HG03139 (cell line): ENCODE results near the gene THEMIS2.
"Not testable (repeated sequence)": the region's sequence is repeated elsewhere in the genome, so short reads cannot be mapped to it uniquely, and the experiment has no call there.

Experiments used
- ATAC-seq: cut with Tn5 transposase; IDR thresholded peaks from one replicate; pipeline ENCODE4 v1.9.1; 2021; ENCODE audit not compliant: unreplicated experiment

Gene THEMIS2

DNA sequence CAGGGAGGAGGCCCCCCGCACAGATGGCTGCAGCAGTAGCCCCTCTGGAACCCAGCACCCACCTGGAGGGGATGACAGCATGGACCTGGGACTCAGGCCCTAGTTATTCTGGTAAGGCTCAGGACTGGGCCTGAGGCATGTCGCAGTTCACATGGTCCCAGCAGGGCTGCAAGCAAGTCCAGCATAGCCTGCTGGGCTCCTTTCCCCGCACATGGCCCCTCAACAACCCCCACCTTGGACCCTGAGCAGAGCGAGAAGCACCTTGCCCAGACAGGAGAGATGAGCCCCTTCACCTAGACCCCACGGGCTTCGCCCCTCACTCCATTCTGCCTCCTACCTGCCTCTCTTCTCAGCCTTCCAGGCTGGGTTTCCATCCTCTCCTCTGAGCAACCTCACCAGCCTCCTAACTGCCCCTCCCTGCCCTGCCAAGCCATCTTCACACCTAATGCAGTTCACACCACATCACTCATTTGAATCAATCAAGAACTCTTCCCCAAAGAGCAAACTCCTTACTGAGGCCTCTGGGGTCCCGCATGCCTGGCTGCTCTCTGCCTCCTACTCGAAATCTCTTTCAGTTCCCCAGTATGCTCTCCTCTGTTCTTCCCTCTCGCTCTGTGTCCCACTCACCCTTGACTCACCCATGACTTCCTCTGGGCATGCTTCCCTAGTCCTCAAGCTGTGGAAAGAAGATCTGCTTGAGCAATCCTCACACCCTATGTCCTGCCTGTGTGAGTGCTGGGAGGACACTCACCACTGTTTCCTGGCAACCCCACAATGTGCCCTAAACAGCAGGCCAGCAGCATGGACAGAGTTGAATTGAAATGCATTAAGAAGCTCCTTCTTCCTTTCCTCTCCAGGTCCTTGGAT, 9.4 kb upstream of the THEMIS2 start:
- no peak for ATAC-seq

GRCh38 chr1:27863538-27863915, 8.8 kb upstream of the THEMIS2 start:
- no peak for ATAC-seq

DNA sequence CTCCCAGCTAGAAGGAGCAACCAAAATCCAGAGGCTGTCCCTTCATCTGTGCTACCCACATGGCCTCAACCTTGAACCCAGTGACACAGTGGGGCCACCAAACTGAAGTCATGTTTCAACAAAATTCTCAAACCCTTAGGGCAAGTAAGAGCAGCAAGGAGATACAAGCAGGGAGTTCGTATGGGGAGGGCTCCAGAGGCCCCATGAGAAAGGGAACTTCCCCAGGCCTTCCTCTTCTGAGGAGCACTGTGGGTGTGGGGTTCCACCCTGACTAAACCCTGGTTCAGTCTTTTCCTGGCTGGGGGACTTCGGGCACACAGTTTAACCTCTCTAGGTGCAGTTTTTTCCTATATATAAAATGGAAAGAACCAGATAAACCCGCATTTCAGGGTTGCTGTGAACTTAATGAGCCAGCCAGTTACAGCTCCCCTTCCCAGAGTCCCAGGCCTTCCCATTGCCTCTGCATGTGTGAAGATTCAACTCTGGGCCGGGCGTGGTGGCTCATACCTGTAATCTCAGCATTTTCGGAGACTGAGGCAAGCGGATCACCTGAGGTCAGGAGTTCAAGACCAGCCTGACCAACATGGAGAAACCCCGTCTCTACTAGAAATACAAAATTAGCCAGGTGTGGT, 8.0 kb upstream of the THEMIS2 start:
- ATAC-seq, result no peak

DNA sequence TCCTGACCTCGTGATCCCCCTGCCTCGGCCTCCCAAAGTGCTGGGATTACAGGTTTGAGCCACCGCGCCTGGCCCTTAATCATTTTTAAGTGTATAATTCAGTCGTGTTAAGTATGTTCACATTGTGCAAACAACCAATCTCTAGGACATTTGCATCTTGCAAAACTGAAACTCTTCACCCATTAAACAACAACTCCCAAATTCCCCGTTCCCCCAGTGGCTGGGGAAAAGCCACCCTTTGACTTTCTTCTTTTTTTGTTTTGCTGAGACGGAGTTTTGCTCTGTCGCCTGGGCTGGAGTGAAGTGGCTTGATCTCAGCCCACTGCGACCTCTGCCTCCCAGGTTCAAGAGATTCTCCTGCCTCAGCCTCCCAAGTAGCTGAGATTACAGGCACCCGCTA, 6.5 kb upstream of the THEMIS2 start:
- ATAC-seq, result no peak

DNA sequence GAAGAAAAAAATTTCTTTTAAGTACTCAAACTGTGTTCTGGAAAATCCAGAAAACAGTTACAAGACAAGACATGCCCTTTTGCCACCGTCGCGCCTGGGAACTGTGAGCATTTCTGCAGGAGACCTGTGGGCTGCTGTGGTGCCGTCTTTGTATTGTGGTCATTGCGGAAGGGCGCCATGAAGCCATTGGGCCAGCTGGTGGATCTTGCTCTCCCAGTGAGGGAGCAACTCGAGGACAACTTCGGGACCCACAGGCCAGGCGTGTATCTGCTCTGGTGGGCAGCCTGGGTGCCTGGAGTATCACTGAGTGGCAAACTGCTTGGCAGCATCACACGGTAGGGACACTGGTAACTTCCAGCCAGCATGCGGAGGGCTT, 3.8 kb upstream of the THEMIS2 start:
- no peak for ATAC-seq

DNA sequence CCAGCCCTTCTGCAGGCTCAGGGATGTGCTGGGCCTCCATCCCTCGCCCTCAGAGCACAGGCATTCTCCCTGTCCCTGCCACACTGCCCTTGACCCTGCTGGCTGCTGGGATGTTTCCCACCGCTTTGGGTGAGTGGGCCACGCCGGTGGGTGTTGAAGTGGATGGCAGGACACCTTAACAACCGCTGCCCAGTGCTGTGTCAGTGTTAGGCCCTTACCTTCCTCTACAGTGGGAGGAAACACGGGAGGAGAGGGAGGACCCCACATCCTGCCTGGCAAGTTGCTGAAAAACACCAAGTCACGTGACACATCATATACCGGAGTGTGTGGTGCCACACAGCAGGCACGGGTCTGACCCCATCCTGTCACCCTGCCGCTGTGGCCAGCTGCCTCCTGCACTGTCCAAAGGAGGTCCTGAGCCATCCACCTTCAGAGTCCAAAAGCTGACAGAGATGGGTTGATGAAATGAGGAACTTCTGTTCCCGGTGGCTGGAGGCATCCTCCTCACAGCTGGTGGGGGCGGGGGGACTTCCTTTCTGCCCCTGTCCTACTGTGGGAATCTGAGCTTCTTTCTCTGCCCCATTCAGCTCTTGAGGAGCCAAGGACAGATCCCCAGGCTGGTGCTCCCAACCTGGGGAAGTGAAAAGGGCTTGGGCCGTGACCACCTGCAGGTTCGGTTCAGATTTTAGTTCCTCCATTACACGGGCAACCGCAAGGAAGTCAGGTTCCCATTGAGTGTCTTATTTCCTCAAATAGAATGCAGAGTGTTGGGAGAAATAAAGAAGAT, 3.2 kb upstream of the THEMIS2 start:
- peak; percentile 37 for ATAC-seq

GRCh38 chr1:27869719-27870085, 2.6 kb upstream of the THEMIS2 start:
- no peak for ATAC-seq

DNA sequence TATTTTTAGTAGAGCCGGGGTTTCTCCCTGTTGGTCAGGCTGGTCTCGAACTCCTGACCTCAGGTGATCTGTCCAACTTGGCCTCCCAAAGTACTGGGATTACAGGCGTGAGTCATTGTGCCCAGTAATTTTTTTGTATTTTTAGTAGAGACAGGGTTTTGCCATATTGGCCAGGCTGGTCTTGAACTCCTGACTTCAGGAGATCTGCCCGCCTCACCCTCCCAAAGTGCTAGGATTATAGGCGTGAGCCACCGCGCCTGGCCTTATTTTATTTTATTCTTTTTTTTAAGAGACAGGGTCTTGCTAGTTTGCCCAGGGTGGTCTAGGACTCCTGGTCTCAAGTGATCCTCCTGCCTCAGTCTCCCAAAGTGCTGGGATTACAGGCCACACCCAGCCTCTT, 1.3 kb upstream of the THEMIS2 start:
- ATAC-seq, result not testable (repeated sequence)

- no peak for ATAC-seq
These were observed 633 bp downstream of the THEMIS2 start for GRCh38 chr1:27872802-27873551.

DNA sequence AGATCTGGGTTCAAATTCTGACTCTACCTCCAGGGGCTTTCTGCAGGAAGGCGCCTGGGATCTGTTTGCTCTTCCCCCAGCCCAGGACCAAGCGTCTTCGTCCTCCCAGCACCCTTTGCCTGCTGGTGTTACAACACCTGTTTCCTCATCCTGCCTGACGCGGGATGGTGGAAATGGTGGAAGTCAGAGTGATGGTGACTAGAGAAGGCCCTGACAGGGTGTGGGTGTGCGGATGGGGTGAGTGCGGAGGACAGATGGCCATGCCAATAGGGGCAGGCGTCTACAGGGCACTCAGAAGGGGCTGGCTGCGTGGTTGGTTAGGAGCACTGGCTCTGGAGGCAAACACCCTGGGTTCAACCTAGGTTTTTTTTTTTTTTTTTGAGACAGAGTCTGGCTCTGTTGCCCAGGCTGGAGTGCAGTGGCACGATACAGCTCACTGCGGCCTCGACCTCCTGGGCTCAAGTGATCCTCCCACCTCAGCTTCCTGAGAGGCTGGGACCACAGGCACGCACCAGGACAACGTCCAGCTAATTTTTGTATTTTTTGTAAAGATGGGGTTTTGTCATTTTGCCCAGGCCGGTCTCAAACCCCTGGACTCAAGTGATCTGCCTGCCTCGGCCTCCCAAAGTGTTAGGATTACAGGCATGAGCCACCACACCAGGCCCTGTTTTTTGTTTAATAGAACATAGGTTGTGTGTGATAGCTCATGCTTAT, 1.5 kb downstream of the THEMIS2 start:
- ATAC-seq, result no peak

GRCh38 chr1:27876341-27877114, 4.2 kb downstream of the THEMIS2 start:
- ATAC-seq, result no peak

DNA sequence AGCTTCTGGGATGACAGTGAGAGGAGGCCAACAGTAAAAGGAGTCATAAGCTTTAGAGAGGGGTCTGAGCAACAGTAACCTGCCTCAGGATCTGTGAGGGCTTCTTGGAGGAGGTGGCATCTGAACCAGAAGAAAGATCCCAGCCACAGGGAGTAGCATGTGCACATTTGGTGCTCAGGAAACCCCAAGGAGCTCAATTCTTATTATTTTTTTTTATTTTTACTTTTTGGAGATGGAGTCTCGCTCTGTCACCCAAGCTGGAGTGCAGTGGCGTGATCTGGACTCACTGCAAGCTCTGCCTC, 4.7 kb downstream of the THEMIS2 start:
- no peak for ATAC-seq

- no peak for ATAC-seq
These were observed 5.7 kb downstream of the THEMIS2 start for GRCh38 chr1:27878039-27878438.

GRCh38 chr1:27878787-27879335, 6.5 kb downstream of the THEMIS2 start:
- ATAC-seq, result no peak

GRCh38 chr1:27879374-27880082, 7.2 kb downstream of the THEMIS2 start:
- ATAC-seq, result no peak

- ATAC-seq, result no peak
These were observed 10.2 kb downstream of the THEMIS2 start for GRCh38 chr1:27882543-27882903.

- ATAC-seq, result no peak
These were observed 11.2 kb downstream of the THEMIS2 start for GRCh38 chr1:27883536-27883935.

- ATAC-seq, result no peak
These were observed 11.9 kb downstream of the THEMIS2 start for GRCh38 chr1:27884006-27884954.
